Activated CD8-positive, alpha-beta T cell treated with anti-CD3 and anti-CD28 coated beads for 36 hours (primary cell): Measurements from ENCODE around the gene NRBP1. TPM values are rescaled to one million over a fixed set of nuclear protein-coding genes. Genes with fewer than 3 reads are reported as not detected.
A peak's percentile ranks its signal among the peaks of the same experiment; 100 is the strongest.

Source experiments
- ATAC-seq: fragments of 200-7000 bp; cut with Tn5 transposase; one replicate; pipeline ENCODE4 v1.10.0; 2021; ENCODE audit warnings: mild to moderate bottlenecking, moderate library complexity
- CTCF ChIA-PET: fragments of 350-600 bp; sonication (Branson Sonifier 250); formaldehyde crosslinking; loops from one replicate; lab custom pipeline; 2021; ENCODE audit warnings: antibody characterized with exemption; lab: Charles Lee
- POLR2A ChIA-PET: fragments of 350-600 bp; sonication (Branson Sonifier 250); formaldehyde crosslinking; loops from one replicate; lab custom pipeline; 2021; ENCODE audit warnings: antibody characterized with exemption; lab: Charles Lee
- DNase-seq: peaks from one replicate; pipeline ENCODE4 v3.0.0-alpha.2; 2020
- H3K27ac Mint-ChIP-seq: one replicate; pipeline ENCODE4 v1.8.0; 2021; ENCODE audit warnings: mild to moderate bottlenecking, mixed read lengths
- H3K27me3 Mint-ChIP-seq: one replicate; pipeline ENCODE4 v1.8.0; 2021; ENCODE audit warnings: mixed read lengths
- H3K36me3 Mint-ChIP-seq: one replicate; pipeline ENCODE4 v1.8.0; 2021; ENCODE audit warnings: low read depth, mixed read lengths
- H3K4me1 Mint-ChIP-seq: one replicate; pipeline ENCODE4 v1.8.0; 2021; ENCODE audit warnings: low read depth, mixed read lengths
- H3K4me3 Mint-ChIP-seq: one replicate; pipeline ENCODE4 v1.8.0; 2021; ENCODE audit warnings: mild to moderate bottlenecking, moderate library complexity, mixed read lengths
- H3K9me3 Mint-ChIP-seq: one replicate; pipeline ENCODE4 v1.8.0; 2021; ENCODE audit warnings: mixed read lengths
- CTCF ChIP-seq: fragments of 200-600 bp; IDR thresholded peaks from one replicate; pipeline ENCODE4 v1.8.0; 2022; ENCODE audit warnings: antibody characterized with exemption, mild to moderate bottlenecking
- intact Hi-C: fragments of 100-400 bp; cut with micrococcal nuclease; formaldehyde crosslinking; loops from one replicate; pipeline ENCODE4 v1.10.0; 2022
- total RNA-seq, 2 experiments: library from RNA; stranded (reverse); gene quantifications; one replicate each; pipeline ENCODE4 v1.2.3, GENCODE V29; 2021

NRBP1 gene
- total RNA-seq, 2 experiments from 2014 or later, result 60.5 to 62.1 TPM

- Mint-ChIP-seq H3K27ac (peak within 1 kb of the TSS; percentile 97), H3K36me3 (peaks cover 72% of the 10 kb centered on the region), H3K27me3 (no peaks in the 10 kb centered on the region), H3K4me3 (peak within 1 kb of the TSS; percentile 81), H3K9me3 (no peaks in the 10 kb centered on the region), H3K4me1 (peaks cover 24% of the 10 kb centered on the region)
- no peak for TF ChIP-seq CTCF
- peak; percentile 90 for ATAC-seq
- intact Hi-C loops, result no loop called here
- ChIA-PET POLR2A (interaction anchor here (0.5 to 4.8 kb wide), 14 partner anchors 11 to 307 kb away, joined by 3 to 59 read pairs (median 5); partner anchors contain the start of genes EIF2B4, GTF3C2, MPV17 and NRBP1), CTCF (interaction anchor here (1.0 to 1.8 kb wide), 6 partner anchors 10 to 302 kb away, joined by 4 to 10 read pairs (median 6); partner anchors contain the start of genes NRBP1 and SNX17)
- peak; percentile 92 for DNase-seq
Measured at GRCh38 chr2:27380626-27381545, 47.5 kb upstream of the NRBP1 start, which contains the start of gene ZNF513. TSS of gene ZNF513 (minus strand) at chr2:27380734. CDS start at chr2:27380526, 208 bp downstream.

- no peak for TF ChIP-seq CTCF
- ATAC-seq, result no peak
- Mint-ChIP-seq H3K27ac (peak overlapping the region; percentile 97), H3K36me3 (peaks cover 68% of the 10 kb centered on the region), H3K4me3 (peak overlapping the region; percentile 81), H3K9me3 (no peaks in the 10 kb centered on the region), H3K27me3 (no peaks in the 10 kb centered on the region), H3K4me1 (peaks cover 24% of the 10 kb centered on the region)
- no peak for DNase-seq
- CTCF ChIA-PET, result interaction anchor here (1.0 to 1.7 kb wide), 2 partner anchors 49 to 80 kb away, joined by 4 to 6 read pairs; no protein-coding TSS in a partner anchor
- intact Hi-C loops, result no loop called here
- POLR2A ChIA-PET, result interaction anchor here (0.8 to 4.8 kb wide), 5 partner anchors 12 to 49 kb away, joined by 3 to 59 read pairs (median 29); partner anchors contain the start of genes EIF2B4, GTF3C2, NRBP1 and PPM1G
Measured at GRCh38 chr2:27381577-27382181, 46.8 kb upstream of the NRBP1 start.

- no peak overlapping the region for H3K4me3 Mint-ChIP-seq
- ChIA-PET CTCF (no interaction called here), POLR2A (interaction anchor here (1.2 kb wide), 1 partner anchor 13 kb away, joined by 3 read pairs; no protein-coding TSS in a partner anchor)
- DNase-seq, result no peak
- no peak for TF ChIP-seq CTCF
- peaks cover 21% of the 10 kb centered on the region for H3K4me1 Mint-ChIP-seq
- intact Hi-C loops, result no loop called here
- H3K27ac Mint-ChIP-seq, result peak overlapping the region; percentile 69
- no peaks in the 10 kb centered on the region for H3K9me3 Mint-ChIP-seq
- no peaks in the 10 kb centered on the region for H3K27me3 Mint-ChIP-seq
- peak; percentile 42 for ATAC-seq
- peaks cover 29% of the 10 kb centered on the region for H3K36me3 Mint-ChIP-seq
Measured at GRCh38 chr2:27390822-27391679, 37.4 kb upstream of the NRBP1 start.

GRCh38 chr2:27393225-27393624, 35.2 kb upstream of the NRBP1 start:
- POLR2A ChIA-PET, result interaction anchor here (0.9 to 1.8 kb wide), 2 partner anchors 9 to 13 kb away, joined by 3 to 6 read pairs; partner anchors contain the start of gene ZNF513
- ATAC-seq (no peak), DNase-seq (no peak)
- intact Hi-C loops, result no loop called here
- H3K36me3 Mint-ChIP-seq, result peaks cover 34% of the 10 kb centered on the region
- CTCF ChIA-PET, result no interaction called here
- no peaks in the 10 kb centered on the region for H3K27me3 Mint-ChIP-seq
- no peak overlapping the region for H3K4me3 Mint-ChIP-seq
- H3K27ac Mint-ChIP-seq, result no peak overlapping the region
- no peak for TF ChIP-seq CTCF
- H3K9me3 Mint-ChIP-seq, result no peaks in the 10 kb centered on the region
- peaks cover 33% of the 10 kb centered on the region for H3K4me1 Mint-ChIP-seq
